ENCODE results near the gene GCNA. TPM values are rescaled to one million over a fixed set of nuclear protein-coding genes. Genes with fewer than 3 reads are reported as not detected.
"Not testable (repeated sequence)": the region's sequence is repeated elsewhere in the genome, so short reads cannot be mapped to it uniquely, and the experiment has no call there.

Gene GCNA
- total RNA-seq, 1 donor from 2014 or later: 0.99 TPM

- no peak for DNase-seq
Observed at GRCh38 chrX:71558920-71559319, 19.3 kb upstream of the GCNA start.

DNA sequence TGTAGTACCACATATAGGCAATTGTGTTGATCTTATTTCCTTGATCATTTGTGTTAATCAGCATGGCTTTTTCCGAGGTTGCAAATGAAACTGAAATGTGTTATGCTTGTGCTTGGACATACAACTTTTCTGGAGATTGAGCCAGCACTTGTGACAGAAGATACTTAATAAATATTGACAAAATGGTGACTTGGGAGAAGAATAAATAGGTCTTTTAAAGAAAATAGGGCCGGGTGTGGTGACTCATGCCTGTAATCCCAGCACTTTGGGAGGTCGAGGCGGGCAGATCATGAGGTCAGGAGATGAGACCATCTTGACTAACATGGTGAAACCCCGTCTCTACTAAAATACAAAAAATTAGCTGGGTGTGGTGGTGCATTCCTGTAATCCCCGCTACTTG is 18.5 kb upstream of the GCNA start:
- not testable (repeated sequence) for DNase-seq

DNA sequence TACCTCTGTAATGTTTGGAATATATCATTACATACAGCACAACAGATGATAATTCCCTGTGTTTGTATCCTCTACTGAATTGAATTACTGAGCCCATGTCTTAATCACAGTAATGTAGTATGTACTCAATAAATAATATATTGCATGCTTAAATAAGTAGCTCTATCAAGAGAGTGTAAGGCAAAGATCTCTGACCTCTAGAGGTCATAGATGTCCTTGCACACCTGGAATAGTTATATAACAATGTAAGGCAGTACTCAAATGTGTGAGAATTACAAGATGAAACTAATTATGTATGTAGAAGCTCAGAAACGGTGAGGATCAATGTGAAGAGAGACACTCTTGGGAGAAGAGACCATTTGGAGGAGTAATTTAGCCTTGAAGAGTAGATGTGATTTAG is 14.3 kb upstream of the GCNA start:
- no peak for DNase-seq

DNA sequence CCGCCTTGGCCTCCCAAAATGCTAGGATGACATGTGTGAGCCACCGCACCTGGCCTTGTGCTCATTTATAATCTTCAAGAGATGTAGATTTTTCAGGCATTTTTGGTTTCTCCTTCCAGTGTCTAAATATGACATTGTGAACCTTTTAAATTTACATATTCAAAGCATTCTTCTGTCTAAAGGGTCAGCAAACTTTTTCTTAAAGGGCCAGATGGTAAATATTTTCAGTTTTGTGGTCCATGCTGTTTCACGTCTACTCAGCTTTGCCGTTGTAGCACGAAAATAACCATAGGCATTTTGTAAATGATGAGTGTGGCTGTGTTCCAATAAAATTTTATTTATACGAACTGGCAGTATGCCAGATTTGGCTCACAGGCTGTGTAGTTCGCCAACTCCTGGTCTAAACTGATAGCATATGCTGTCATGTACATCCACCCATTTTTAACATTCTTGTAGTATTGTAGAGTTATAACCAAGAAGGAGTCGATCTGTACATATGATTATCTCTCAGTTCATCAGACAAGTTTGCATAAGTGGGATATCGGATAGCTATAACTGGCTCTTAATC is 12.7 kb upstream of the GCNA start:
- no peak for DNase-seq

DNA sequence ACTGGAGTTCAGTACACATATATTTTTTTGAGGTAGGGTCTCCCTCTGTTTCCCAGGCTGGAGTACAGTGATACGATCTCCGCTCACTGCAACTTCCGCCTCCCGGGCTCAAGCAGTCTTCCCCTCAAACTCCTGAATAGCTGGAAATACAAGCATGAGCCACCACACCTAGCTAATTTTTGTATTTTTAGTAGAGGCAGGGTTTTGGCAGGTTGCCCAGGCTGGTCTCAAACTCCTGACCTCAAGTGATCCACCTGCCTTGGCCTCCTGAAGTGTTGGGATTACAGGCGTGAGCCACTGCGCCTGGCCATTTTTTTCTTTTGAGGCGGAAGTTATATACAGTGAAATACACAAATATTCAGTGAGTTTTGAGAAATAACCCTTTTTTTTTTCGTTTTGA is 6.8 kb upstream of the GCNA start:
- not testable (repeated sequence) for DNase-seq

GRCh38 chrX:71573590-71573989 is 4.6 kb upstream of the GCNA start:
- no peak for DNase-seq

- DNase-seq: no peak
Observed at GRCh38 chrX:71577682-71578081, 555 bp upstream of the GCNA start.

DNA sequence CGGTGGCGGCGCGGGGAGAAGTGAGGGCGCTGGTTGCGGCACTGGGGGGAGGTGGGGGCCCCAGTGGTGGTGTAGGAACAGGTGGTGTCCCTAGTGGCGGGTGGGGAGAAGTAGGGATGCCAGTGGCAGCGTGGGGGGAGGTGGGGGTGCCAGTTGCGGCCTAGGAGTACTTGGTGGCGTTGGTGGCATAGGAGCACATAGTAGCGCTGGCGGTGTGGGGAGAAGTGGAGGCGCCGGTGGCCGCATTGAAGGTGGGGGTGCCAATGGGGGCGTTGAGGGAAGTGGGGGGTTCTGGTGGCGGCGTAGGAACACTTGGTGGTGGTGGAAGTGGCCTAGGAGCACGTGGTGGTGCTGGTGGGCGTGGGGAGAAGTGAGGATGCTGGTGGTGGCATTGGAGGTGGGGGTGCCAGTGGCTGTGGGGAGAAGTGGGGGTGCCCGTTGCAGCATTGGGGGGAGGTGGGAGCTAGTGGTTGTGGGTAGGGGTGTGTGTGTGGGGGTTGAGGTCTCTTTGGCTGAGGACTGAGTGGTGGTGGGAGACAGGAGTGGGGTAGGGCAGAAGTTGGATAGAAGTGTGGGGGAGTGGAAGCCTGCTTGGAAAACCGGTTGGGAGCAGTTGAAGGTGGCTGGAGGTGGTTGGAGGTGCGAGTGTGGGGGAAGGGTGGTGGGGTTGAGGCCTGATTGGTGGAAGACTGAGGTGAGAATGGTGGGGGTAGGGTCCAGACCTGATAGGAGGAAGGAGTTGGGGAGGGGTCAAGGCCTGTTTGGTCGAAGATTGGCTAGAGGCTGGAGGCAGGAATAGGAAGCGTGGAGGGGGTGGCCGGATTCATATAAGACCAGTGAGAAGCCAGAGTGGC is 1.1 kb downstream of the GCNA start:
- DNase-seq: no peak

- no peak for DNase-seq
Observed at GRCh38 chrX:71579990-71580380, 1.7 kb downstream of the GCNA start.

DNA sequence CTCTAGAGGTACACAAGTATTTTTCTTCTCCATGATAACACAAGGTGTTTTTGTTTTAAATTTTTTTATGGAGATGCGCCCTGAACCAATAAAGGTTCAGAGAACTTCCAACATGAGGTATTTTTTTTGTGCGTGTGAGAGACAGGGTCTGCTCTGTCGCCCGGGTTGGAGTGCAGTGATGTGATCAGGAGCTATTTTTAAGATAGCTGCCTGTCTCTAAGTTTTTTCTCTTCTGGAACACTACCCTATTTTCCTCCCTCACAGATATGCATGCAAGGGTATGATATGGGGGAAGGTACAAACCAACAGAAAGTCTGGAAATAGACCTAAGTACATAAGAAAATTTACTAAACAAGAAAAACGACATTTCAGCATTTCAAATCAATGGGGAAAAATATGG is 3.0 kb downstream of the GCNA start:
- DNase-seq: no peak

GRCh38 chrX:71586929-71587328 is 8.7 kb downstream of the GCNA start:
- no peak for DNase-seq

- not testable (repeated sequence) for DNase-seq
Observed at GRCh38 chrX:71593210-71593609, 15.0 kb downstream of the GCNA start.

DNA sequence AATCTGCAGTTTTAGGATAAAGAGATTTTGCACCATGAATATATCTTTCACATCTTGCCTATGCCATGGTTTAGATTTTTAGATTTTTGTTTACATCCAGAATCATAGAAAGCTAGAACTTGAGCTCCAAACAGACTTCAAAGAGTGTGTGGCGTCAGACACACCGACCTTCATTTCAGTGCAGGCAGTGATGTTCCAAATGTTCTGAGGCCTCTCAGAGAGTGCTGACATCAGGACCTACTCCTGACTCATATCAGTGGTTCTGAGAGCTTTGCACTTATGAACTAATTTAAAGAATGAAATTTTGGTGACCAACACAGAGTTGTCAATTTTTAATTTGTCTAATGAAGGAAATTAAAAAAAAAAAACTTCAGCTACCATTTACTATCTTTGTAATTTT is 21.7 kb downstream of the GCNA start:
- no peak for DNase-seq

DNA sequence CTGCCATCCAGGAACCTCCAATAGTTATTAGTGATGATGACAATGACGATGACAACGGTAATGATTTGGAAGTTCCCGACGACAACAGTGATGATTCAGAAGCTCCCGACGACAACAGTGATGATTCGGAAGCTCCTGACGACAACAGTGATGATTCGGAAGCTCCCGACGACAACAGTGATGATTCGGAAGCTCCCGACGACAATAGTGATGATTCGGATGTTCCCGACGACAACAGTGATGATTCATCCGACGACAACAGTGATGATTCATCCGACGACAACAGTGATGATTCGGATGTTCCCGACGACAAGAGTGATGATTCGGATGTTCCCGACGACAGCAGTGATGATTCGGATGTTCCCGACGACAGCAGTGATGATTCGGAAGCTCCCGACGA is 25.4 kb downstream of the GCNA start:
- DNase-seq: no peak

GRCh38 chrX:71604141-71604540 is 25.9 kb downstream of the GCNA start:
- no peak for DNase-seq

DNA sequence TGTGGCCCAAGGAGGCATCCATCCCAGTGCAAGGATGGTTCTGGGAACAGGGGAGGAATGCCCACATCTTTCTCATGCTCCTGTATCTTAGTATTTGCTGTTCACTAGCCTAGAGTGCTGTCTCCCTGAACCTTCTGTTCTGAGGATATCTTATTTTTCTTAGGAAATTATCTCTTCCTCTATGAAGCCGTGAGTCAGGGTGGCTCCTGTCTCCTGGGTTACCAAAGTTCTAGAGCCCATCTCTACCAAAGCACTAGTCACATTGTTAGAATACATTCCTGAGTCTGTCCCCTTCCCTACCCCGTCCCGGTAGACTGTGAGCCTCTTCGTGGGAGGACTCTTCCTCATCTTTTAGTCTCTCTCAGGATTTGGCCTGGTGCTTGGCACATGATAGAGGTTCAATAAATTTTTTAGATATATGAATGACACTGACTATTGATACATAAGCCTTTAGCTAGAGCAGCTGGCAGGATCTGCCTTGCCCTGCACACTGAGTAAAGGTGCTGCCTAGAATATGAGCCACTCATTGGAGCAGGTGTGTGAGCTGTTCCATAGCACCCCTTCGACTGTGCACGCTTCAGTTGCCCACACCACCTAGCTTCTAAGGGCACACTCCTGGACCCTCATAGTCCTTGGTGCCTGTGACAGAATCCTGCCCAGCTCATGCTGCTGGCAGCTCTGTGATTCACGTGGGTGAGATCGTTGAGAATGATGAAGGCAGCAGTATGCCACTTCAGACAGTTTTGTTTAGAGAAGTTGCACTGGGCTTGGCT is 26.7 kb downstream of the GCNA start:
- no peak for DNase-seq

DNA sequence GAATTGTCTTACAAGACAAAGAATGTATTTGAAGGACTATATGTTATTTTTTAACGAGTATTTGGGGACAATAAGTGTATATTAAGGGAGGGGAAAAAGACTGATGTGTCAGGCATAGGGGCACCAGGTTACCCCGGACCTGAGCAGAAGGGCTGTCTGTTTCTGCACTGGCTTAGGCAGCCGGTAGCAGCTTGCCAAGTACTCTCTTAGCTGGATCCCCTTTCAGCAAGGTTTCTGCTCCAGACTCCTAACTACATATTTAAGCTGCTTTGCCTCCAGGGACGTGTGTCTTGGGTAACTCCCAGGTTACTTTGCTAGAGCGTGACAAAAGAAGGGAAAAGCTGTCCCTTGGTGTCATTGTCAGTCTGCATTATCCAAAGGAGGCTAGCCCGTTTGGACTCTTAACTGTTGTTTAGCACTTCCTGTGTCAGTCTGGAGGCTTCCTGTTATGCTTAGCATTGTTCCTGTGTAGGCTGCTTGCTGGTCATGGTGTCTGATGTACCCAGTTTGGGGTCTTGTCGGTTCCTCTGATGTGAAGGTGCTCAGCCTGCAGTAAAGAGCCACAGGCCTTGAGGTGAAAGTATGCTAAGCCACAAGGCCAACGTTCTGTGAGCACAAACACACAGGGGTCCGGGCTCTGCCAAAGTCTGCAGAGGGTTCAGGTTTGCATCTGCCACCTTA is 28.4 kb downstream of the GCNA start:
- DNase-seq: no peak

- DNase-seq: no peak
Observed at GRCh38 chrX:71607488-71607887, 29.3 kb downstream of the GCNA start.

GRCh38 chrX:71609095-71609750 is 31.0 kb downstream of the GCNA start:
- DNase-seq: no peak

- not testable (repeated sequence) for DNase-seq
Observed at GRCh38 chrX:71611736-71612135, 33.5 kb downstream of the GCNA start.

DNA sequence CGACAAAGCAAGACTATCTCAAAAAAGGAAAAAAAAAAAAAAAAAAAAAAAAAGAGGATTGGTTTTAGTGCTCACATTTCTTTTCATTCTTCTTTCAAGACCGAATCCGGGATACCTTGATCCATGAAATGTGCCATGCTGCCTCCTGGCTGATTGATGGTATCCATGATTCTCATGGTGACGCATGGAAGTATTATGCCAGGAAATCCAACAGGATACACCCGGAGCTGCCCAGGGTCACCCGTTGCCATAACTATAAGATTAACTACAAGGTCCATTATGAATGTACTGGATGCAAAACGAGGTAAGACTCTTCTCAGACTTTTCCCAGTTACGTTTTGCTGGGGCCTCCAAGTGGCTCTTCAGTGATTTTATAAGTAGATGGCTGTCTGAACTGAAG is 34.0 kb downstream of the GCNA start:
- DNase-seq: no peak

DNA sequence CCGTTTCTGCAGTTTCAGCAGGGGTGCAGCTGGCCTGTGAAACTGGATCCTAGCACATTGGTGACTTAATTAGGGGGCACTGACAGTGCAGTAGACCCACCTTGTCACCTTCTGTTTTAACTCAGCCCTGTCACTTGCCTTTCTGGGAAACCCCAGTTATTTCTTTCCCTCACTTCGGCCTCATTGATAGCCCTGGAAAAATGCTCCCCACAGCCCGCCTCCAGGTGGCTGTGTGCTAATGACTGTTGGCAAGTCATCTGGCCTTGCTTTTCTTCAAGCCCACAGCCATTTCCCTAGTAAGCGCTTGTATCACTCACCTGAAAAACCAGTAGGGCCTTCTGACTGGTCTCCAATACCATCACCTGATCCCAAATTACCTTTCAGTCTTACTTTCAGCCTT is 36.8 kb downstream of the GCNA start:
- no peak for DNase-seq

All from skin of body (tissue), 2 donors.